Activated naive CD4-positive, alpha-beta T cell treated with anti-CD3 and anti-CD28 coated beads, Interleukin-2, amount 50 U/mL, for 24 hours (primary cell): Measurements from ENCODE around the gene CEBPG.

Experiments used
- H3K27ac Mint-ChIP-seq: one replicate; pipeline ENCODE4 v1.8.0; 2021; ENCODE audit warnings: mild to moderate bottlenecking, mixed read lengths
- H3K27me3 Mint-ChIP-seq: one replicate; pipeline ENCODE4 v1.8.0; 2021; ENCODE audit warnings: mixed read lengths
- H3K36me3 Mint-ChIP-seq: one replicate; pipeline ENCODE4 v1.8.0; 2021; ENCODE audit warnings: mixed read lengths
- H3K4me1 Mint-ChIP-seq: one replicate; pipeline ENCODE4 v1.8.0; 2021; ENCODE audit warnings: mixed read lengths
- H3K4me3 Mint-ChIP-seq: one replicate; pipeline ENCODE4 v1.8.0; 2021; ENCODE audit warnings: mild to moderate bottlenecking, mixed read lengths
- H3K9me3 Mint-ChIP-seq: one replicate; pipeline ENCODE4 v1.8.0; 2021; ENCODE audit warnings: mixed read lengths

Gene CEBPG

DNA sequence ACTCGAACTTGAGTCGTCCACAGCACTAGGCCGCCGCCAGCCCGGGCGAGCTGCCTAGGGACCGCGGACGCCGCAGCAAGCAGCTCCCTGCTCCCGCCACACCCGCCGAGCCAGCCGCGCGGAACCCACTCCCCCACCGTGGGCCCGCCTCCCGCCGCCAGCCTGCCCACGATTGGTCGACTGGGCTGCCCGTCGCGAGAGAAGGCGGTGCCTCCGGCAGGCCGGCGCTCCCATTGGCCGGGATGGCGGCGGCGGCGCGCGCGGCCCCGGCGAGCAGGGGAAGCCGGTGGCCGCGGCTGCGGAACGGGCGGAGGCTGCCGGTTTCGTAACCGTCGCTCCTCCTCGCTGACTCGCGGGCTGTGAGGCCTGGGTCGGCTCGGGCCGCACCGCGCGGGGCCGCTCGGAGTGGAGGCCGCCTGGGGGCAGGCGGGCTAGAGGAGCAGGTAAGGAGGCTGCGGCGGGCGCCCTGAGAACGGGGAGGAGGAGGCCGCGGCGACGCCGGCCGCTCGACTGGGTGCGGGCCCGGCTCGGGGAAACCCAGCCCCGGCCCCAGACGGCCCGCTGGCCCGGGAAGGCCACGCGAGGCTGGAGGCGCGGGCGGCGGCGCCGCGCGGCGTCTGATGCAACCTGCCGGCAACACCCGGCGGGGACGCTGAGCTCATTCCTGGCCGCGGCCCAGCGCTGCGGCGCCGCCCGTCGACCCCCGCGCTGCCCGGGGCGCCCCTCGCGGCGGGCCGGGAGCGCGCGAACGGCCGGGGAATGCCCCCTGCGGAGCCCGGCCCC is at the start of gene CEBPG:
Gene CEBPG, plus strand, starts transcription at position 257 of the 783 bp plus-strand sequence. CDS start 5,531 bp downstream, outside the sequence.
- peaks cover 9% of the 10 kb centered on the region for H3K36me3 Mint-ChIP-seq
- H3K27me3 Mint-ChIP-seq, result no peaks in the 10 kb centered on the region
- H3K9me3 Mint-ChIP-seq, result no peaks in the 10 kb centered on the region
- peak within 1 kb of the TSS; percentile 98 for H3K4me3 Mint-ChIP-seq
- H3K4me1 Mint-ChIP-seq, result peaks cover 45% of the 10 kb centered on the region
- H3K27ac Mint-ChIP-seq, result peak within 1 kb of the TSS; percentile 85

- Mint-ChIP-seq H3K36me3 (peaks cover 3% of the 10 kb centered on the region), H3K27ac (no peak overlapping the region), H3K27me3 (peaks cover 4% of the 10 kb centered on the region), H3K4me3 (no peak overlapping the region), H3K4me1 (no peaks in the 10 kb centered on the region), H3K9me3 (no peaks in the 10 kb centered on the region)
These were observed 48.9 kb upstream of the CEBPG start for GRCh38 chr19:33324628-33325027.

- H3K27ac Mint-ChIP-seq, result no peak overlapping the region
- H3K4me3 Mint-ChIP-seq, result no peak overlapping the region
- H3K4me1 Mint-ChIP-seq, result no peaks in the 10 kb centered on the region
- H3K27me3 Mint-ChIP-seq, result peaks cover 10% of the 10 kb centered on the region
- H3K36me3 Mint-ChIP-seq, result peaks cover 2% of the 10 kb centered on the region
- H3K9me3 Mint-ChIP-seq, result no peaks in the 10 kb centered on the region
These were observed 47.6 kb upstream of the CEBPG start for GRCh38 chr19:33325920-33326319.

GRCh38 chr19:33329060-33329459 is 44.4 kb upstream of the CEBPG start:
- peaks cover 10% of the 10 kb centered on the region for H3K27me3 Mint-ChIP-seq
- no peak overlapping the region for H3K27ac Mint-ChIP-seq
- H3K9me3 Mint-ChIP-seq, result no peaks in the 10 kb centered on the region
- no peak overlapping the region for H3K4me3 Mint-ChIP-seq
- no peaks in the 10 kb centered on the region for H3K4me1 Mint-ChIP-seq
- H3K36me3 Mint-ChIP-seq, result no peaks in the 10 kb centered on the region

DNA sequence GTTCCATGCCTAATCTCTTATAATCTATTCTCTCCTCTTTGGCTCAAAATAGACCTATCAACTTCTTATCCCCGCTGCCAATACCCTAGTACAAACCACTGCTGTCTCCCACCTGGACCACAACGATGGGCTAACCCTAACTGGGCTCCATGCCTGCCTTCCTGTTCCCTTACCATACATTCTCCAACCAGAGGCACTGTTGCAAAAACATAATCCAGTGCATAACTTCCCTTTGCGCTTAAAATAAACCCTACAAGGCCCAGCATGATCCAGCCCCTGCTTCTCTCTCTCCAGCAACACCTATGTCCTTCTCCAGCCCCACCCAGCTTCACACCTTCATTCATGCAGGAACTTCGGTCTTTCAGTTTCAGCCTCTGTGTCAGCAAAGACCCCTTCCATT is 43.8 kb upstream of the CEBPG start:
- H3K4me3 Mint-ChIP-seq, result no peak overlapping the region
- peaks cover 10% of the 10 kb centered on the region for H3K27me3 Mint-ChIP-seq
- no peak overlapping the region for H3K27ac Mint-ChIP-seq
- no peaks in the 10 kb centered on the region for H3K9me3 Mint-ChIP-seq
- no peaks in the 10 kb centered on the region for H3K4me1 Mint-ChIP-seq
- no peaks in the 10 kb centered on the region for H3K36me3 Mint-ChIP-seq

DNA sequence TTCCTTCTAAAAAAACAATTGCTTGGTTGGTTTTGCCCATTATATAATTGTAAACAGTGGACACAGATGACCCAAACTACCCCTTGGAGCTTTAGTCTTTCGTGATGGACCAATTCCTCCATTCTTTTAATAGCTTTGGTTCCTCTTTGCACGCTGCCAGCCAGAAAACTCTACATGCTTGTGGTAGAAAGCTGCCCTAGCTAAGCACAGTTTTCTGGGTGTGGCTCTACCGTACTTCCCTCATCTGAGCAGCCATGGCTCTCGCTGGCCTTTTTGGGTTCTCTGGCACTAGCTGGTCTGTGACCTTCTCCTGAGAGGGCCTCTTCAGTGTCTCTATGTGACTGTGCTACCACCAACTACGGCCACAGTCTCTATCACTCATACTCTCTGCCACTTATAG is 41.3 kb upstream of the CEBPG start:
- no peaks in the 10 kb centered on the region for H3K36me3 Mint-ChIP-seq
- no peak overlapping the region for H3K4me3 Mint-ChIP-seq
- H3K27me3 Mint-ChIP-seq, result peaks cover 10% of the 10 kb centered on the region
- H3K27ac Mint-ChIP-seq, result no peak overlapping the region
- H3K9me3 Mint-ChIP-seq, result no peaks in the 10 kb centered on the region
- H3K4me1 Mint-ChIP-seq, result no peaks in the 10 kb centered on the region

- no peaks in the 10 kb centered on the region for H3K4me1 Mint-ChIP-seq
- H3K4me3 Mint-ChIP-seq, result no peak overlapping the region
- H3K27ac Mint-ChIP-seq, result no peak overlapping the region
- no peaks in the 10 kb centered on the region for H3K9me3 Mint-ChIP-seq
- no peaks in the 10 kb centered on the region for H3K36me3 Mint-ChIP-seq
- peaks cover 12% of the 10 kb centered on the region for H3K27me3 Mint-ChIP-seq
These were observed 40.4 kb upstream of the CEBPG start for GRCh38 chr19:33333151-33333550.

DNA sequence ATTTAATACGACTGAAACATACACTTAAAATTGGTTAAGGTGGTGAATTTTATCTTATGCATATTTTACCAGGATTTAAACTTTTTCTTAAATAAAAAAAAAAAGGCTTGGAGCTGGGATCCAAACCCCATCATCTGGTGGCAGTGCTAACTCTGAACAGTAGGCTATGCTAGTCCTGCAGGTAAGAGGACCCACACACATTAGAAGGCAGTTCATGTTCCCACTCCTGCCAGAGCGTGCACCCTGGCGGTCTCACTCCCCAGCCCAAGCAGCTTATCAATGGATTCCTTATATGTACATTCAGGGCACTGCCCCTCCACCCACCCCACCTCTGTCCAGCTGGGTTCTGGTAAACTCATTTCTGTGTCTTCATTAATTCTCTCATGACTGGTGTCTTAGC is 39.9 kb upstream of the CEBPG start:
- H3K27me3 Mint-ChIP-seq, result peaks cover 14% of the 10 kb centered on the region
- H3K4me1 Mint-ChIP-seq, result no peaks in the 10 kb centered on the region
- H3K4me3 Mint-ChIP-seq, result no peak overlapping the region
- no peaks in the 10 kb centered on the region for H3K9me3 Mint-ChIP-seq
- no peaks in the 10 kb centered on the region for H3K36me3 Mint-ChIP-seq
- no peak overlapping the region for H3K27ac Mint-ChIP-seq

DNA sequence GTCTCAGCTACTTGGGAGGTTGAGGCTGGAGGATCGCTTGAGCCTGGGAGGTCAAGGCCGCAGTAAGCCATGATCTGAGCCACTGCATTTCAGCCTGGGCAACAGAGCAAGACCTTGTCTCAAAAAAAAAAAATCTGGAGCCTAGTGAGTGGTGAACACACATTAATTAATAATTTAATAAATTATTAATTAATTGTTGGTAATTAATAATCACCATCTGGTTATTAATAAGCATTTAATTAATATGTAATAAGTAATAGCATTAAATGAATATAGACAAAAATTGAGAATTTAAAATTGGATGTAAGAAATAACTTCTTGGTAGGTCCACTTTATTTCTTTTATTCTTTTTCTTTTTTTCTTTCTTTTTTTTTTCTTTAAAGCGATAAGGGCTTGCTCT is 39.2 kb upstream of the CEBPG start:
- Mint-ChIP-seq H3K9me3 (no peaks in the 10 kb centered on the region), H3K4me1 (no peaks in the 10 kb centered on the region), H3K27me3 (peaks cover 14% of the 10 kb centered on the region), H3K4me3 (no peak overlapping the region), H3K27ac (no peak overlapping the region), H3K36me3 (no peaks in the 10 kb centered on the region)

DNA sequence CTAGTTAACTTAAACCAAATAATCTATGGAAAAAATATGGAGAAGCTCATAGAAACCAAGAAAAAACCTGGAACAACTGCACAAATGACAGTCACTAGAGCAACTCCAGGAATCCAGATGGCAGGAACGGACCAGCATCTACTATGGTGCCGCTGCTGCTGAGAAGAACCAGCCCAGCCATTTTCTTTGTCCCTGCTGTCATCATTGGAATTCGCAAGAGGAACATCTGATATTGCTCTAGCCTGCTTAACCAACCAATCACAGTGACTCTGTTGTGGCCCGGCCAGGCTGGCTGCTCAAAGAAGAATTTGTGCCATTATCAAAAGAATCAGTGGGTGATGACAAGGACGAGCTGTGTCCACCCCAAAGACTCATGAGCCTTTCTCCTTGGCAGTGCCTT is 38.1 kb upstream of the CEBPG start:
- no peaks in the 10 kb centered on the region for H3K36me3 Mint-ChIP-seq
- no peaks in the 10 kb centered on the region for H3K9me3 Mint-ChIP-seq
- no peaks in the 10 kb centered on the region for H3K4me1 Mint-ChIP-seq
- peaks cover 7% of the 10 kb centered on the region for H3K27me3 Mint-ChIP-seq
- no peak overlapping the region for H3K27ac Mint-ChIP-seq
- H3K4me3 Mint-ChIP-seq, result no peak overlapping the region

DNA sequence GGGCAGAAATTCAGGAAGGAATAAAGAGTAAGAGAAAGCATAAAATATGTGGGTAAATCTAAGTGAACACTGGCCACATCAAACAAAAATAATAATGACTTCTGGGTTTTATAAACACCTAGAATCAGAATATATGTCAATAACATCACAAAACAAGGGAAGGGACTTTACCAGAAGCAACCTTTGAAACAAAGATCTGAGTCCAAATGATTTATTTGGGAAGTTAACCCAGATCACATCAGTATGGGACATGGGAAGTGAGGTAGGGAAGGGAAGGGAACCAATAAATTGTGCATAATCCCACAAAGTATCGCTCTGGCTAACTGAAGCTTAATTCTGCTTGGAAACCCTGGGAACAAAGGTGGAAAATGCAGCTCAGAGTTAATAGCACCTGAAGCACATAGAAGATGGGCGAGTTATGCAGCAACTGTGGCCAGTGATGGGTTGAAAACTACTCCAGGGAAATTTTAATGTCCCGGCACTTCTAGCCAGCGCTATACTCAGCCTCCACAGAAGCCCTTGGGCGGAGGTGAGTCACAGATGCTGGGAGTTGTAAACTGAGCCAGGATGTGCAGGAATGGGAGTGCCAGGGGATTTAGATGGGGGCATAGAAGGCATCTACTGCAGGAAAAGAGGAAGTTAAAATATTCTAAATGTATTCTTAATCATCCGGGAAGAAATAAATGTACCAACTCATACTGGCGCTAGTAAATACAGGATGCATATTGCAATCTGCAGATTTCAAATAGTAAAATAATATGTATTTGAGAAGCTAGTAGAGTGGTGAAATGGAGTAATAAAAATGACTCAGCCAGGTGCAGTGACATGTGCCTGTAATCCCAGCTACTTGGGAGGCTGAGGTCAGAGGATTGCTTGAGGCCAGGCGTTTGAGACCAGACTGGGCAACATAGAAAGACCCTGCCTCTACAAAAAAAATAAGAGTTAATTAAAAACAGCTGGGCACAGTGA is 34.2 kb upstream of the CEBPG start:
- Mint-ChIP-seq H3K27ac (no peak overlapping the region), H3K9me3 (no peaks in the 10 kb centered on the region), H3K4me3 (no peak overlapping the region), H3K4me1 (no peaks in the 10 kb centered on the region), H3K36me3 (no peaks in the 10 kb centered on the region), H3K27me3 (peaks cover 18% of the 10 kb centered on the region)

DNA sequence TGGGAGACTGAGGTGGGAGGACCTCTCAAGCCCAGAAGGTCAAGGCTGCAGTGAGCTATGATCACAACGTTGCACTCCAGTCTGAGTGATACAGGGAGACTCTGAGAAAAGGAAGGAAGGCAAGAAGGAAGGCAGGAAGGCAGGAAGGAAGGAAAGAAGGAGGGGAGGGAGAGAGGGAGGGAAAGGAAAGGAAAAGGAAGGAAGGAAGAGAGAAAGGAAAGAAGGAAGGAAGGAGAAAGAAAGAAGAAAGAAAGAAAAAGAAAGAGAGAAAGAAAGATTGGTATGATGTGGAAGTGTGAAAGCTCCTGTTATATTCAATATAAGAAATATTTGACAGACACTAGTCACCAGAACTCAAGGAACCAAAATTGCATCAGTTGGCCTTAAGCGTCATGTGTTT is 32.5 kb upstream of the CEBPG start:
- Mint-ChIP-seq H3K4me3 (no peak overlapping the region), H3K4me1 (no peaks in the 10 kb centered on the region), H3K36me3 (no peaks in the 10 kb centered on the region), H3K9me3 (no peaks in the 10 kb centered on the region), H3K27me3 (peaks cover 24% of the 10 kb centered on the region), H3K27ac (no peak overlapping the region)

- Mint-ChIP-seq H3K36me3 (no peaks in the 10 kb centered on the region), H3K4me3 (no peak overlapping the region), H3K4me1 (no peaks in the 10 kb centered on the region), H3K27ac (no peak overlapping the region), H3K27me3 (peaks cover 26% of the 10 kb centered on the region), H3K9me3 (no peaks in the 10 kb centered on the region)
These were observed 30.2 kb upstream of the CEBPG start for GRCh38 chr19:33343301-33343700.

DNA sequence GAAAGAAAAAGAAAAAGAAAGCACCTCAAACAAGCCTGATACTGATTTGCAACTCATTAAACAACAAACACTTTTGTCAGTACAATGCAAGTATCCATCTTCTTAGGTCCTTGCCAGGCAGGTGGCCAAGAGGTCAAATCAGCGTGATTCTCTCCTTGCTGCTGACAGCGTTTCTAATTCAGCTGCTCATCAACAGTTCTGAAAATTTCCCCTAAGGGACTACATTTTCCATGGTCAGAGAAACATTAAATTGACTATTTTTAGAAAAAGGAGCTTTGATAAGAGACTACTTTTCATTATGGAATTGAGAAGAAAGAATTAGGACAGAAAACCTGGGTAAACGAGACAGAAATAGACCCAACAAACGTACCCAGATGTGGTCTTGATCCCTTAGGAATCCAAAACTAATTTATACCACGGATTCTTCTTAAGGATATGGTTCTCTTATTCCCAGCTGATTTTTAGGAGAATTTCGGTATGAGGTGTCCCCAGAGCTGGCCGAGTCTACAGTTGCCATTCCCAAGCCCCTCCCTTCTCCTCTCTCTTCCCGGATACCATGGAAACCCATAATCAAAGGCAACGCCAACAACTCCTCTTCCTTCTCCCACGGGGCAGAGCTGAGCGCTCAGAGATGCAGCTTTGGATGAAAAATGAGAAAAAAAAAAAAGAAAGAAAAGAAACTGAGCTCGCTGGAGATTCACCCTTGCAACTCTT is 29.5 kb upstream of the CEBPG start:
- peak overlapping the region; percentile 30 for H3K27ac Mint-ChIP-seq

GRCh38 chr19:33344573-33344925 is 29.0 kb upstream of the CEBPG start:
- Mint-ChIP-seq H3K36me3 (no peaks in the 10 kb centered on the region), H3K27me3 (peaks cover 27% of the 10 kb centered on the region), H3K9me3 (no peaks in the 10 kb centered on the region), H3K27ac (peak overlapping the region; percentile 30), H3K4me1 (no peaks in the 10 kb centered on the region), H3K4me3 (no peak overlapping the region)

More for the DNA sequence above, 29.5 kb upstream of the CEBPG start:
- Mint-ChIP-seq H3K4me3 (no peak overlapping the region), H3K27me3 (peaks cover 27% of the 10 kb centered on the region), H3K4me1 (no peaks in the 10 kb centered on the region), H3K9me3 (no peaks in the 10 kb centered on the region), H3K36me3 (no peaks in the 10 kb centered on the region)
